Naive B cell (primary cell): ENCODE results near the gene TBC1D10A. TPM values are rescaled to one million over a fixed set of nuclear protein-coding genes. Genes with fewer than 3 reads are reported as not detected.

Experiments
- ATAC-seq, 2 donors: fragments of 150-1000 bp; cut with Tn5 transposase; 2 replicates each; pipeline ENCODE4 v1.10.0; 2021; ENCODE audit warnings: low read depth in 2 of 2, mild to moderate bottlenecking in 2 of 2, moderate library complexity in 2 of 2
- DNase-seq: peaks from one replicate; pipeline ENCODE4 v3.0.0; 2022
- H3K27ac Mint-ChIP-seq, 6 donors: one replicate each; pipeline ENCODE4 v1.8.0; 2020 to 2022; ENCODE audit warnings: mild to moderate bottlenecking in 6 of 6, mixed read lengths in 6 of 6, moderate library complexity in 5 of 6, inconsistent platforms in 2 of 6
- H3K27me3 Mint-ChIP-seq, 3 donors: one replicate each; pipeline ENCODE4 v1.8.0; 2021 to 2022; ENCODE audit warnings: mixed read lengths in 3 of 3, mild to moderate bottlenecking in 1 of 3
- H3K36me3 Mint-ChIP-seq, 2 donors: one replicate each; pipeline ENCODE4 v1.8.0; 2020 to 2022; ENCODE audit warnings: mixed read lengths in 2 of 2, inconsistent platforms in 1 of 2, mild to moderate bottlenecking in 1 of 2
- H3K4me1 Mint-ChIP-seq, 3 donors: one replicate each; pipeline ENCODE4 v1.8.0; 2020 to 2022; ENCODE audit warnings: mixed read lengths in 3 of 3, inconsistent platforms in 1 of 3, mild to moderate bottlenecking in 1 of 3, moderate library complexity in 1 of 3
- H3K4me3 Mint-ChIP-seq, 8 donors: one replicate each; pipeline ENCODE4 v1.8.0; 2020 to 2022; ENCODE audit warnings: mild to moderate bottlenecking in 8 of 8, mixed read lengths in 8 of 8, moderate library complexity in 8 of 8, inconsistent platforms in 2 of 8
- H3K9me3 Mint-ChIP-seq, 7 donors: one replicate each; pipeline ENCODE4 v1.8.0; 2020 to 2022; ENCODE audit warnings: mixed read lengths in 7 of 7, mild to moderate bottlenecking in 5 of 7, inconsistent platforms in 2 of 7, moderate library complexity in 1 of 7
- polyA plus RNA-seq, 6 donors: library from polyadenylated mRNA; unstranded; fragments of 300-500 nt; fragmentation: Illumina TruSeq; gene quantifications; one replicate each; pipeline ENCODE4 v1.2.3, GENCODE V29; 2021; ENCODE audit warnings: low read depth in 6 of 6

The TBC1D10A gene
- polyA plus RNA-seq, 6 donors from 2014 or later, result 39.9 to 54.0 (median 40.7) TPM

GRCh38 chr22:30245181-30245984 lies 81.4 kb downstream of the TBC1D10A start:
- H3K9me3 Mint-ChIP-seq, result no peaks in the 10 kb centered on the region
- DNase-seq, result no peak
- no peak for ATAC-seq
- H3K27me3 Mint-ChIP-seq, result peaks cover 28 to 60% (median 47%) of the 10 kb centered on the region in 3 donors
- H3K4me1 Mint-ChIP-seq, result peaks cover 27 to 36% (median 29%) of the 10 kb centered on the region in 3 donors
- no peak overlapping the region for H3K27ac Mint-ChIP-seq
- H3K4me3 Mint-ChIP-seq, result peak overlapping the region in 6 of 8 donors; percentile 63 to 82 (median 76)
- H3K36me3 Mint-ChIP-seq, result peaks cover 0 to 8% of the 10 kb centered on the region in 2 donors

- DNase-seq (no peak), ATAC-seq (no peak)
- peaks cover 25 to 58% (median 47%) of the 10 kb centered on the region in 3 donors for H3K27me3 Mint-ChIP-seq
- H3K36me3 Mint-ChIP-seq, result peaks cover 0 to 8% of the 10 kb centered on the region in 2 donors
- no peak overlapping the region for H3K27ac Mint-ChIP-seq
- H3K9me3 Mint-ChIP-seq, result no peaks in the 10 kb centered on the region
- peaks cover 27 to 36% (median 29%) of the 10 kb centered on the region in 3 donors for H3K4me1 Mint-ChIP-seq
- peak overlapping the region in 3 of 8 donors; percentile 48 to 70 (median 69) for H3K4me3 Mint-ChIP-seq
These were observed 82.1 kb downstream of the TBC1D10A start for GRCh38 chr22:30244641-30245040.

GRCh38 chr22:30244066-30244465 lies 82.7 kb downstream of the TBC1D10A start:
- ATAC-seq (no peak), DNase-seq (no peak)
- H3K27ac Mint-ChIP-seq, result no peak overlapping the region
- peaks cover 0 to 8% of the 10 kb centered on the region in 2 donors for H3K36me3 Mint-ChIP-seq
- H3K27me3 Mint-ChIP-seq, result peaks cover 23 to 52% (median 46%) of the 10 kb centered on the region in 3 donors
- H3K4me3 Mint-ChIP-seq, result no peak overlapping the region
- H3K9me3 Mint-ChIP-seq, result no peaks in the 10 kb centered on the region
- H3K4me1 Mint-ChIP-seq, result peaks cover 27 to 36% (median 29%) of the 10 kb centered on the region in 3 donors

- ATAC-seq (no peak), DNase-seq (no peak)
- no peaks in the 10 kb centered on the region for H3K9me3 Mint-ChIP-seq
- H3K27me3 Mint-ChIP-seq, result peaks cover 21 to 48% (median 42%) of the 10 kb centered on the region in 3 donors
- H3K27ac Mint-ChIP-seq, result no peak overlapping the region
- peaks cover 0 to 8% of the 10 kb centered on the region in 2 donors for H3K36me3 Mint-ChIP-seq
- H3K4me3 Mint-ChIP-seq, result no peak overlapping the region
- H3K4me1 Mint-ChIP-seq, result peaks cover 24 to 35% (median 29%) of the 10 kb centered on the region in 3 donors
These were observed 83.1 kb downstream of the TBC1D10A start for GRCh38 chr22:30243661-30244060.

Other genes with a start within 250 kb of the TBC1D10A start
- gene HORMAD2, start 246.5 kb downstream of the TBC1D10A start, polyA plus RNA-seq, result not detected
- not detected for gene LIF, start 80.2 kb downstream of the TBC1D10A start, polyA plus RNA-seq
- 1 to 10 TPM in 5 of 6 donors, under 1 TPM in 1; 0.66 to 4.7 (median 1.3) TPM for gene OSM, start 60.1 kb downstream of the TBC1D10A start, polyA plus RNA-seq
- gene CASTOR1, start 37.4 kb downstream of the TBC1D10A start, polyA plus RNA-seq, result 10 to 100 TPM in 5 of 6 donors, not detected in 1; 11.0 to 18.5 (median 14.7) TPM
- 100 to 1,000 TPM in 1 of 6 donors, 10 to 100 TPM in 5; 34.1 to 110 (median 80.3) TPM for gene SF3A1, start 30.0 kb upstream of the TBC1D10A start, polyA plus RNA-seq
- gene CCDC157, start 30.1 kb upstream of the TBC1D10A start, polyA plus RNA-seq, result 1 to 10 TPM in 3 of 6 donors, under 1 TPM in 2, not detected in 1; 0.47 to 2.6 (median 1.6) TPM
- gene RNF215, start 60.5 kb upstream of the TBC1D10A start, polyA plus RNA-seq, result 1 to 10 TPM in 1 of 6 donors, under 1 TPM in 4, not detected in 1; 0.30 to 1.0 (median 0.95) TPM
- 1 to 10 TPM in 3 of 6 donors, under 1 TPM in 3; 0.60 to 2.6 (median 1.0) TPM for gene SEC14L2, start 70.1 kb upstream of the TBC1D10A start, polyA plus RNA-seq
- 10 to 100 TPM in 4 of 6 donors, 1 to 10 TPM in 2; 2.6 to 18.0 (median 13.2) TPM for gene MTFP1, start 98.8 kb upstream of the TBC1D10A start, polyA plus RNA-seq
- gene SEC14L3, start 145.1 kb upstream of the TBC1D10A start, polyA plus RNA-seq, result not detected
- not detected for gene SEC14L4, start 178.8 kb upstream of the TBC1D10A start, polyA plus RNA-seq
- not detected for gene SEC14L6, start 219.8 kb upstream of the TBC1D10A start, polyA plus RNA-seq
- under 1 TPM in 4 of 6 donors, not detected in 2; 0.24 to 0.65 (median 0.49) TPM for gene GAL3ST1, start 247.7 kb upstream of the TBC1D10A start, polyA plus RNA-seq